GOT3 (cell line): Measurements from ENCODE around the gene PRRT1B.

ENCODE experiments used
- DNase-seq: peaks from one replicate; lab custom pipeline; 2025; ENCODE audit warnings: mixed read lengths; lab: John Stamatoyannopoulos, UW

Gene PRRT1B

DNA sequence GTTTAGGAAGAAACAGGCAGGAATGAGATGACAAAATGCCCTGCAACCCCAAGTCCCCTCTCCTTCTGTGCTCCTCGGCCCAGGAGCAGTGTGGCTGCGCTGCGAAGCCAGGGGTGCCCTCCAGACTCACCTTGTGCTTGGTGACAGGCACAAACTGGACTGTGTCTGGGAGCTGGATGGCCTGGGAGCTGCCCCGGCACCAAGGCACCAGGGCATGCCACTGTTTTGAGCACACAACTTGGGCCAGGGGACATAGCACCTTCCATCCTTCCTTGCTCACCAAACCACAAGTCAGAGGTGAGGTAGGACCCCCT is 51.1 kb downstream of the PRRT1B start:
- DNase-seq: no peak

DNA sequence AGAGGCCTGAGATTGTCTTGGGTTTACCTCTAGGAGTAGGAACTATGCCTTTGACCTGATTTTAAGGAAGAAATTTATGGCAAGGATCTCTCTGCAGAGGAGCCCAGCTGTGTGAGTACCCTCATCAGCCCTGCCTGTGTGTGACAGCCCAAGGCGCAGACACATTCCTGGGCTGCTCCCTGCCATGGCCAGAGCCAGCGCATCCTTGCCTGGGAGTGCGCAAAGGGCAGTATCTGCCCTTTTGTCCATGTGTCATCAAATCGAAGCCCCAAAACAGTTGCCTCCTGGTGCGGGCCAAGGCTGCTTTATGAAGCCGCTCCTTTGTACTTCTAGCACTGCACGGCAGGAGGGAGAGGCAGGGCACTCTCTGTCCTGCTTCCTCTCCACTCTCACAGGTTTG is 51.9 kb downstream of the PRRT1B start:
- DNase-seq: no peak

DNA sequence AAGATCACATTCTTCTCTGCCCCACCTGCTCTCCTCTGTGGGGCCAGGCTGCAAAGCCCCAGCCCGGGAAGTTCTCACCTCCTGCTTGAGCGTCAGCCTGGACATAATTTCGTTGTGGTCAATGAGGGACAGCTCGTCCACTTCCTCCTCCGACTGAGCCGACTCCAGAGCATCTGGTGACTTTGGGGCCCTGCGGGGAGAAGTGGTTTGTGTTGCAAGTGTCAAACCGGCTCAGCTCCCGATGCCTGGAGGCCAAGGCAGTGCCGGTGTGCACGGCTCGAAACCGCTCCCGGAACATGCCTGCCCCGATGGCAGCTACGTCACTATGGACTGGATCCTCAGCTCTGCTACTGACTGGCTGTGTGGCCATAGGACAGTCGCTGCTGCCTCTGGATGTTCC is 52.8 kb downstream of the PRRT1B start:
- no peak for DNase-seq

DNA sequence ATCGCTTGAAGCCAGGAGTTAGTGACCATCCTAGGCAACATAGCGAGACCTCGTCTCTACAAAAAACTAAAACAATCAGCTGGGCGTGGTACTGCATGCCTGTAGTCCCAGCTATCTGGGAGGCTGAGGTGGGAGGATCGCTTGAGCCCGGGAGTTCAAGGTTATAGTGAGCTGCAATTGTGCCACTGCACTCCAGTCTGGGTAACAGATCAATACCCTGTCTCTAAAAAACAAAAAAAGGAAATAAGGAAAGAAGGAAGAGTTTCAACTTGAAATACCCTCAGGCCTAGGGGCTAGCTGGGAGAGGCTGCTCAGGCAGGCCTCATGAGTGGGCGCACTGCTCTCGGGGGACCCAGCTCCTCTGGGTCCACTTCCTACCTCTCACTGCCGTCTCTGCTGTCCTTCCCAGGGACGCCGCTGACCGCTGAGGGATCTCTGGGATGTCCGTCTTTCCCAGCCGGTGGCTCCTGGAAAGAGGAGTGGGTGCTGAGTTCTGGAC is 56.4 kb downstream of the PRRT1B start:
- no peak for DNase-seq

DNA sequence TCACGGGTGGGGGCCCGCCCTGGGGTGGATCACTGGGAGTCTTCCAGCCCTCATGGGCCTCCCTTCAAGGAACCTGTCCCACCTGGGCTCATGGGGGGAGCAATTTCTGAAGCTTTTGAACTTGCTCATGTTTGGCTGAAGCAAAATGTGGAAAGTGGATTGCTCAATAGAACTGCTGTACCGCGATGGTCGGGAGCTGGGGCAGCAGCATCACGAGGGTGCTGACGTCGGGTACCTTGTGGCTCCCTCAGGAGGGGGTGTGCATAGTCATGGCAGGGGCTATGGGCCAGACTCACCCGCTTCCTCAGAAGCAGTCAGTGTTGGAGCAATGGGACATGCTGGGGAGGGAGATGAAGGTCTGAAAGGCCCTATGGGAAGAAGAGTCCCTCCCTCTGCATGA is 57.9 kb downstream of the PRRT1B start:
- no peak for DNase-seq

DNA sequence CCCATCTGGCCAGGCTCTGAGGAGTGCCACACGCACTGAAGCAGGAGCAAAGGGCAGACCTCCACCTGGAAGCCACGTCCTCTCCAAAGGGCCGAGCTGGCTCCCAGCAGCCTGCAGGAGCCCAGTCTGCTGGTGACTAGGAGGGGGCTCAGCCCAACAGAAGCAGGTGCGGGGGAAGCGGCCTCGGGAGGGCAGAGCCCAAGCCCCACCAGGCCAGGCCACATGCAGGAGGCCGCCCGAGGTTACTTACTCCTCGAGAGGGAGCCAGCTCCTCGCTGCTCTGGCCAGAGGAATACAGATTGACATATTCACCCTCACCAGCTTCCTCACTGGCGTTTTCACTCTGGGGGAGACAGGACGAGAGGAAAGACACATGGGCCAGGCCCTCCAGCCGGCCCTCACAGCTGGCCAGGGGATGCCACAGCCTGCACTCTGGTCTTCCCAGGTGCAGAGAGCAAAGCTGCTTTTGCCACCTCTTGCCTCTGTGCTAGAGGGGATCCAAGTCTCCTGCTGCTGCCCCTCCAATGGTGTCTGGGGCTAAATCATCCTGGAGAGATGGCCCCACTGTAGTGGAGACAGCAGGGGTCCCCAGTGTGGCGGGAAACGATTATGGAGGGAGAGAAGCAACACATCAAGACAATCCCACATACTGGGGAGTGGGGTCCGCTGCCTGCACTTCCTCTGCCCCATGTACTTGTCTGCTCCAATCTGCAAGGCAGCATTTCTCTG is 58.6 kb downstream of the PRRT1B start:
- DNase-seq: no peak

DNA sequence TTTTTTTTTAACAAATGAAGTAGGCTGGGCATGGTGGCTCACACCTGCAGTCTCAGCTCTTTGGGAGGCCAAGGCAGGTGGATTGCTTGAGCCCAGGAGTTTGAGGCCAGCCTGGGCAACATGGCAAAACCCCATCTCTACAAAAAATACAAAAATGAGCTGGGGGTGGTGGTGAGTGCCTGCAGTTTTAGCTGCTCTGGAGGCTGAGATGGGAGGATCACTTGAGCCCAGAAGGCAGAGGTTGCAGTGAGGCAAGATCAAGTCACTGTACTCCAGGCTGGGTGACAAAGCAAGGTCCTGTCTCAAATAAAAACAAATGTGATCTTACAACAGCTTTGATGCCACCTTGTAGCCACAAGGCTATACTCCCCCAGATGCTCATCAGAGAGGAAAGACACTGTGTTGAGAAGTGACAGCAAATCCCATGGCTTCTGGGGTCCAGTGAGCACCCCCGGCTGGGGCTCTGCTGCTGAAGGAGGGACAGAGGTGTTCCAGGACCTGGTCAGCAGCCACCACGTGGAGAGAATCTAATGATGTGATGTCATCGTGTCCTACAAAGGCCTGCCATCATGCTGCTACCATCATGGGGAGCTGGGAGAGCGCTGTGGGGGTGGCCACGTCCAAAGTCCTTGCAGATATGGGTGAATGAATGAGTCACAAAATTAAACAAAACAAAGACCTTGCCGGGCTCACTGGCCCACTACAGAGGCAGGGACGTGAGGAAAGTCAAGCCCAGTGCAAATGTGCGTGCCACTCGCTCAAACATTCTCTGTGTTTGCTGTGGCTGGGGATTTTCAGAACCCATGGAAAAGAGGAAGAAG is 60.7 kb downstream of the PRRT1B start:
- DNase-seq: no peak

DNA sequence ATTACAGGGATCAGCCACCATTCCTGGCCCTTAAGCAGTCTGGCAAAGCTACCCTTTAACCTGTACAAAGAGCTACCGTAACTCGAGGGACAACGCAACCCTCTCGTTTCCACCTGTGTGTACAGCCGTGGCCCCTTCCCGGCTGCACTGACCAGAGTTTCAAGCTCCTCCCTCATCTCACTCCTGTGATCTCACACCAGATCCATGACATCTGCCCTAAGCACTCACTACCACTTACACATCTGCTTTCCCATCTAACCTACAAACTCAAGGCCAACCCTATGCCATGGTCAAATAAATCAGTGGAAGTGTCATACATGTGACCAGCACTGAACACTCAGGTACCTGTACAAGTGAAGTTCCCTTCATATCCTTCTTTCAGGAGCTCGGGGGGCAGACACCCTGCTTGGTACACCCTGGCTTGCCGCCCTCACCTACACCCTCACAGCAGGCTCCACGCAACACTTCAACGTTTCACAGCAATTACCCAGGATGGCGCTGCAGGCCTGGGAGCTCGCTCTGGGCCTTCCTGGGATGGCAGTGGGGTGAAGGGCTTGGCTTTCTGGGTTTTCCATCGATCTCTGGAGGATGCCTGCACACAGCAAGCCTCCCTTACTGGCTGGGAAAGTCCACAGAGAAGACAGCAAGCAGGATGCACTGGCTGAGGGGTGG is 61.7 kb downstream of the PRRT1B start:
- no peak for DNase-seq

DNA sequence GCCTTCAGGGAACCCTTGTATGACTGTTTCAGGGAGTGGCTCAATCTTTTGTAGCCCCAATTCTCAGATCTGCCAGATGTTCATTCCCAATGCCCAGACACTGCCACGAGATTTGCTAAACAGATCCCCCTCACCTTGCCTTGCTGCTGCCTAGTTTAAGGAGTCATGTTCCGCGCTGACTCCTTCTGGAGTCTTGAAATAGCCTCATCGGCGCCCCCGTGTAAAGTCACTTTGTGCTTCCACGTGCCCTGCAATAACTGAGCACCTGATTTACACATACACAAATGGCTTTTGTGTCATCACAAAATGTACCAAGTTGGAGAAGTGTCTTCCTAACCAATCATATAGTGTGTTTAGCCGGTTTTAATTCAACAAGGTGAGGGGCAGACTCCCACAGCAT is 62.3 kb downstream of the PRRT1B start:
- DNase-seq: no peak

DNA sequence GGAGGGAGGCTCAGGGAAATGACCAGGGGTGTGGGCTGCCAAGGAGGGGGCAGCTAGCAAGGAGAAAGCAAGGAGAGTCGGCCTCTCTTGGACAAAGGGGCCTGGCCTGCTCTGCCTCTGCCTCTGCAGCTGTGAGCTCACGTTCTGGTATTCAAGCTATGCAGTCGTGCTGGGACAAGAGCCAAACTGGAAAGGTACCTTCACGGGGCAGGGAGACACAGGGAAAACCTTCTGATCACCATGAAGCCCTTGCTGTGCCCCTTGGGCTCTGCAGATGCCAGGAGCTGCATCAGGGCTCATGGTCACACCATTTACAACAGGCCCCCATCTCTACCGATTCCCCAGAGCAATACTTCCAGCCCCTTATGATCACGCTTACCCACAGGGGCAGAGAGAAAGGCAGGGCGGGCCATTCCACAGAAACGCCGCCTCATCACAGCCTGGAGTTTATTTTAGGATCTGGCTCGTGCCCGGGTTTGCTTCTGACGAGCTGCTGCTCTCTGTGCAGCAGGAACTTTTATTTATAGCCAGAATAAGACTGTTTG is 63.2 kb downstream of the PRRT1B start:
- DNase-seq: no peak
